Left lung (tissue), 10 donors: Measurements from ENCODE around the gene DNAH3. TPM values are rescaled to one million over a fixed set of nuclear protein-coding genes. Genes with fewer than 3 reads are reported as not detected.

Experiments
- ATAC-seq: fragments of 200-7000 bp; cut with Tn5 transposase; one replicate; pipeline ENCODE4 v1.9.1; 2020; ENCODE audit warnings: moderate library complexity
- DNase-seq, 4 donors: peaks; one replicate each; pipeline ENCODE4 v3.0.0-alpha.2; 2013 to 2020
- H3K27ac ChIP-seq, 2 donors: fragments of 200-600 bp; sonication (generic) in 1 of 2; one replicate each; pipeline versions ENCODE4 v1.5.0 to v1.8.0; 2020 to 2021
- H3K27me3 ChIP-seq, 2 donors: fragments of 200-600 bp; sonication (generic) in 1 of 2; one replicate each; pipeline versions ENCODE4 v1.5.0 to v1.8.0; 2020 to 2021
- H3K36me3 ChIP-seq, 2 donors: fragments of 200-600 bp; sonication (generic) in 1 of 2; one replicate each; pipeline versions ENCODE4 v1.5.0 to v1.8.0; 2020 to 2021
- H3K4me1 ChIP-seq, 2 donors: fragments of 200-600 bp; one replicate each; pipeline ENCODE4 v1.8.0; 2021
- H3K4me3 ChIP-seq, 2 donors: fragments of 200-600 bp; sonication (generic) in 1 of 2; one replicate each; pipeline versions ENCODE4 v1.5.0 to v1.8.0; 2020 to 2021; ENCODE audit warnings: mild to moderate bottlenecking in 1 of 2
- H3K9me3 ChIP-seq, 2 donors: fragments of 200-600 bp; sonication (generic) in 1 of 2; one replicate each; pipeline versions ENCODE4 v1.5.0 to v1.8.0; 2020 to 2021
- CTCF ChIP-seq, 2 donors: fragments of 200-600 bp; sonication (generic) in 1 of 2; IDR thresholded peaks; one replicate each; pipeline versions ENCODE4 v1.5.0 to v1.8.0; 2021; ENCODE audit warnings: antibody characterized with exemption in 2 of 2
- intact Hi-C, 2 donors: fragments of 100-400 bp; cut with DNase I; formaldehyde crosslinking; loops; one replicate each; pipeline versions ENCODE4 v1.11.2 to v1.14.2; 2022
- polyA plus RNA-seq, 6 donors: library from polyadenylated mRNA; unstranded; fragments of 120-200 nt; gene quantifications; one replicate each; pipeline ENCODE4 v1.2.1, GENCODE V29; 2013; ENCODE audit not compliant: insufficient read length in 6 of 6
- total RNA-seq, 2 donors: library from RNA; stranded (reverse); fragmentation: NEBNext Ultra II Directional; extraction: Animal tissue kit (Norgen Biotek cat#: 25700); gene quantifications; one replicate each; pipeline ENCODE4 v1.2.1, GENCODE V29; 2021
- donor health status: DM: no; HTN: yes; CAD: no.
- donor health status: DM: no; HTN: no; CAD: no.

The DNAH3 gene
- total and polyA plus RNA-seq, 8 donors = 0.88 to 6.4 (median 3.2) TPM; not detected in 1

GRCh38 chr16:21134053-21134452 lies 16.6 kb downstream of the DNAH3 start:
- no peak for ATAC-seq

GRCh38 chr16:21130811-21131210 lies 19.8 kb downstream of the DNAH3 start:
- no peak for TF ChIP-seq CTCF (IDR thresholded peaks at IDR 0.05)
- Histone ChIP-seq H3K4me1 (no peaks in the 10 kb centered on the region), H3K36me3 (no peaks in the 10 kb centered on the region), H3K27ac (no peak overlapping the region), H3K4me3 (no peak overlapping the region), H3K9me3 (no peaks in the 10 kb centered on the region), H3K27me3 (peaks cover 0 to 12% of the 10 kb centered on the region in 2 donors)
- ATAC-seq = no peak
- intact Hi-C loops = no loop called here
- no peak for DNase-seq

More at GRCh38 chr16:21134053-21134452, 16.6 kb downstream of the DNAH3 start:
- H3K27me3 ChIP-seq = no peaks in the 10 kb centered on the region
- intact Hi-C loops = no loop called here
- no peak for DNase-seq
- no peak overlapping the region for H3K4me3 ChIP-seq
- no peaks in the 10 kb centered on the region for H3K36me3 ChIP-seq
- H3K4me1 ChIP-seq = no peaks in the 10 kb centered on the region
- H3K9me3 ChIP-seq = no peaks in the 10 kb centered on the region
- no peak overlapping the region for H3K27ac ChIP-seq
- no peak for TF ChIP-seq CTCF (IDR thresholded peaks at IDR 0.05)

- H3K4me3 ChIP-seq = no peak overlapping the region
- intact Hi-C loops = no loop called here
- H3K27ac ChIP-seq = no peak overlapping the region
- no peaks in the 10 kb centered on the region for H3K36me3 ChIP-seq
- H3K4me1 ChIP-seq = no peaks in the 10 kb centered on the region
- DNase-seq = no peak
- no peak for ATAC-seq
- TF ChIP-seq CTCF (IDR thresholded peaks at IDR 0.05) = no peak
- H3K27me3 ChIP-seq = peaks cover 0 to 12% of the 10 kb centered on the region in 2 donors
- H3K9me3 ChIP-seq = no peaks in the 10 kb centered on the region
These were observed 21.7 kb downstream of the DNAH3 start for GRCh38 chr16:21128991-21129390.

- no peak for TF ChIP-seq CTCF (IDR thresholded peaks at IDR 0.05)
- no peak overlapping the region for H3K4me3 ChIP-seq
- H3K27ac ChIP-seq = no peak overlapping the region
- peaks cover 0 to 12% of the 10 kb centered on the region in 2 donors for H3K27me3 ChIP-seq
- H3K36me3 ChIP-seq = no peaks in the 10 kb centered on the region
- DNase-seq (no peak), ATAC-seq (no peak)
- no peaks in the 10 kb centered on the region for H3K4me1 ChIP-seq
- H3K9me3 ChIP-seq = no peaks in the 10 kb centered on the region
- intact Hi-C loops = no loop called here
These were observed 24.1 kb downstream of the DNAH3 start for GRCh38 chr16:21126518-21126917.

- no peak for TF ChIP-seq CTCF (IDR thresholded peaks at IDR 0.05)
- Histone ChIP-seq H3K36me3 (no peaks in the 10 kb centered on the region), H3K4me1 (no peaks in the 10 kb centered on the region), H3K4me3 (no peak overlapping the region), H3K27ac (no peak overlapping the region), H3K27me3 (peaks cover 0 to 12% of the 10 kb centered on the region in 2 donors), H3K9me3 (no peaks in the 10 kb centered on the region)
- ATAC-seq = no peak
- intact Hi-C loops = no loop called here
- no peak for DNase-seq
These were observed 25.5 kb downstream of the DNAH3 start for GRCh38 chr16:21125191-21125590.
